HepG2 (cell line): Measurements from ENCODE around the gene TESPA1. TPM values are rescaled to one million over a fixed set of nuclear protein-coding genes. Genes with fewer than 3 reads are reported as not detected.

ENCODE experiments used
- ATAC-seq: fragments of 200-7000 bp; cut with Tn5 transposase; 3 replicates; pipeline ENCODE4 v1.9.1; 2020; ENCODE audit warnings: mild to moderate bottlenecking, moderate library complexity
- BruUV-seq: library from RNA; stranded (reverse); fragments of 400-500 nt; replicated peaks from 2 replicates; lab custom pipeline; 2021; lab: Mats Ljungman, UMichigan
- CTCF ChIA-PET: fragments of 300-600 bp; formaldehyde crosslinking; extraction: SDS; loops from one replicate; lab custom pipeline; 2021; ENCODE audit warnings: low total read pairs, inconsistent platforms, low intra/inter-chr PET ratio; lab: Yijun Ruan, JAX
- POLR2A ChIA-PET: fragments of 350-600 bp; sonication (Branson Sonifier 250); formaldehyde crosslinking; loops from one replicate; lab custom pipeline; 2020; ENCODE audit warnings: antibody characterized with exemption, inconsistent platforms; lab: Yijun Ruan, JAX
- DNase-seq: peaks from one replicate; pipeline ENCODE4 v3.0.0-alpha.2; 2015; ENCODE audit warnings: low spot score
- FAIRE-seq: peaks from 3 replicates; lab custom pipeline; 2011; peaks lifted over from hg19 to GRCh38; lab: Jason Lieb, UNC
- H2AFZ ChIP-seq: one replicate; pipeline ENCODE4 v1.6.1; 2011; ENCODE audit warnings: low read length, inconsistent platforms
- H3K27ac ChIP-seq: fragments of 300-600 bp; 3 replicates; pipeline ENCODE4 v1.8.0; 2011; ENCODE audit warnings: mixed run types, mild to moderate bottlenecking, mixed read lengths, low read length, inconsistent platforms; ENCODE audit not compliant: insufficient read depth; ENCODE audit errors: extremely low read length
- H3K27me3 ChIP-seq, 2 experiments: fragments of 200-600 bp in 1 of 2; 2 replicates in 1 of 2; 3 replicates in 1 of 2; pipeline versions ENCODE4 v1.6.0 to v1.8.0; 2011; ENCODE audit warnings: low read length in 2 of 2, mild to moderate bottlenecking in 2 of 2, moderate library complexity in 2 of 2, inconsistent platforms in 1 of 2; ENCODE audit not compliant: insufficient read depth in 2 of 2, control insufficient read depth in 1 of 2
- H3K36me3 ChIP-seq, 2 experiments: fragments of 200-600 bp in 1 of 2; replicated peaks in 1 of 2; 2 replicates in 1 of 2; 3 replicates in 1 of 2; pipeline versions ENCODE4 v1.5.1 to v1.8.0; 2011; ENCODE audit warnings: low read length in 2 of 2, inconsistent platforms in 1 of 2; ENCODE audit not compliant: insufficient read depth in 2 of 2, control insufficient read depth in 1 of 2
- H3K4me1 ChIP-seq: 2 replicates; pipeline ENCODE4 v1.5.1; 2012; ENCODE audit warnings: low read length, inconsistent platforms; ENCODE audit not compliant: insufficient read depth
- H3K4me2 ChIP-seq: 2 replicates; pipeline ENCODE4 v1.6.0; 2011; ENCODE audit warnings: low read depth, low read length, inconsistent platforms
- H3K4me3 ChIP-seq, 3 experiments: fragments of 200-600 bp in 1 of 3; sonication (generic), shearing (Covaris generic) in 1 of 3; replicated peaks in 1 of 3; 2 replicates each; pipeline ENCODE4 v1.5.1; 2011 to 2016; ENCODE audit warnings: low read length in 3 of 3, inconsistent platforms in 2 of 3, low read depth in 2 of 3, mild to moderate bottlenecking in 2 of 3, control low read depth in 1 of 3, mixed read lengths in 1 of 3; ENCODE audit not compliant: insufficient read depth in 1 of 3
- H3K79me2 ChIP-seq: one replicate; pipeline ENCODE4 v1.6.1; 2011; ENCODE audit warnings: low read length, inconsistent platforms; ENCODE audit not compliant: insufficient read depth
- H3K9ac ChIP-seq: 2 replicates; pipeline ENCODE4 v1.6.0; 2011; ENCODE audit warnings: mild to moderate bottlenecking, low read depth, low read length, inconsistent platforms; ENCODE audit not compliant: insufficient read depth
- H3K9me3 ChIP-seq: 2 replicates; pipeline ENCODE4 v1.5.1; 2012; ENCODE audit warnings: mild to moderate bottlenecking, low read length
- H4K20me1 ChIP-seq: 2 replicates; pipeline ENCODE4 v1.6.0; 2011; ENCODE audit warnings: inconsistent platforms, mild to moderate bottlenecking, low read length, moderate library complexity; ENCODE audit not compliant: insufficient read depth
- ATAD3A ChIP-seq: sonication (generic); formaldehyde crosslinking; IDR thresholded peaks from 2 replicates; pipeline ENCODE4 v1.4.0; 2020; ENCODE audit warnings: missing genetic modification reagents
- ATF7 ChIP-seq, 2 experiments: fragments of 450-650 bp in 1 of 2; sonication (generic) in 1 of 2; formaldehyde crosslinking in 1 of 2; IDR thresholded peaks; 2 replicates each; pipeline versions ENCODE4 v1.4.0 to v1.6.1; 2016 to 2020; ENCODE audit warnings: antibody characterized with exemption in 1 of 2, mild to moderate bottlenecking in 1 of 2, missing genetic modification reagents in 1 of 2
- CENPX ChIP-seq: sonication (generic); formaldehyde crosslinking; IDR thresholded peaks from 2 replicates; pipeline ENCODE4 v1.9.0; 2021; ENCODE audit warnings: mild to moderate bottlenecking, missing genetic modification reagents, moderate library complexity
- FOSL1 ChIP-seq: sonication (generic); formaldehyde crosslinking; IDR thresholded peaks from 2 replicates; pipeline ENCODE4 v1.9.0; 2021; ENCODE audit warnings: missing genetic modification reagents, borderline replicate concordance
- GABPB1 ChIP-seq: IDR thresholded peaks from 2 replicates; pipeline ENCODE4 v1.6.1; 2016; ENCODE audit warnings: mild to moderate bottlenecking, missing genetic modification reagents, moderate library complexity, missing compliant biosample characterization
- MAF1 ChIP-seq: sonication (generic); formaldehyde crosslinking; IDR thresholded peaks from 2 replicates; pipeline ENCODE4 v1.5.0; 2020; ENCODE audit warnings: missing genetic modification reagents, borderline replicate concordance
- POLR2A ChIP-seq, 2 experiments: IDR thresholded peaks; 2 replicates each; pipeline ENCODE4 v1.6.1; 2011; ENCODE audit warnings: low read depth in 2 of 2, low read length in 2 of 2, mild to moderate bottlenecking in 1 of 2, moderate library complexity in 1 of 2; ENCODE audit not compliant: insufficient read depth in 1 of 2
- PRMT3 ChIP-seq: sonication (generic); formaldehyde crosslinking; IDR thresholded peaks from 2 replicates; pipeline ENCODE4 v1.8.1; 2022; ENCODE audit warnings: low read depth, mild to moderate bottlenecking, moderate library complexity, missing genetic modification reagents, borderline replicate concordance
- SAP130 ChIP-seq: IDR thresholded peaks from 2 replicates; pipeline ENCODE4 v1.6.1; 2016; ENCODE audit warnings: low read depth
- ZNF782 ChIP-seq: sonication (generic); formaldehyde crosslinking; IDR thresholded peaks from 2 replicates; pipeline ENCODE4 v1.4.0; 2020; ENCODE audit warnings: missing genetic modification reagents, mild to moderate bottlenecking, borderline replicate concordance
- ZSCAN20 ChIP-seq: sonication (generic); formaldehyde crosslinking; IDR thresholded peaks from 2 replicates; pipeline ENCODE4 v1.4.0; 2020; ENCODE audit warnings: missing genetic modification reagents, mild to moderate bottlenecking, borderline replicate concordance
- WGBS: methylation state at CpG from one replicate; pipeline ENCODE4 v1.1.6; 2017; ENCODE audit warnings: low lambda C conversion rate; 5-methylcytosine and 5-hydroxymethylcytosine counted together
- in situ Hi-C: cut with HindIII; loops from 2 replicates; pipeline ENCODE4 v1.10.0; 2017; ENCODE audit warnings: low pct_unique_long_range_greater_than_20kb; ENCODE audit not compliant: extremely low pct_ligation_motif_present
- intact Hi-C: fragments of 100-400 bp; cut with micrococcal nuclease; formaldehyde crosslinking; loops from one replicate; pipeline ENCODE4 v1.10.0; 2022; ENCODE audit not compliant: unreplicated experiment
- polyA plus RNA-seq, 8 experiments: library from polyadenylated mRNA; depleted of rRNA in 3 of 8; stranded (reverse) in 7 of 8; unstranded in 1 of 8; fragments of >200 nt; fragmentation: Illumina TruSeq in 4 of 8; extraction: Trizol in 4 of 8; gene quantifications; 2 replicates each; pipeline versions ENCODE4 v1.2.1 to v1.2.3, GENCODE V29; 2011 to 2016; ENCODE audit warnings: low read depth in 4 of 8, missing spikeins in 1 of 8, mixed read lengths in 1 of 8; ENCODE audit not compliant: insufficient read depth in 1 of 8
- total RNA-seq, 5 experiments: library from RNA; depleted of rRNA; stranded (reverse); fragments of >200 nt; fragmentation: Illumina TruSeq; extraction: Trizol; gene quantifications; 2 replicates each; pipeline ENCODE4 v1.2.3, GENCODE V29; 2016; ENCODE audit warnings: low read depth in 1 of 5
- TF ChIP-seq, protein P1 (sequence below): sonication (generic); formaldehyde crosslinking; IDR thresholded peaks from 2 replicates; pipeline ENCODE4 v1.8.0; 2022; ENCODE audit warnings: low read depth, missing genetic modification reagents
- TF ChIP-seq, protein P2 (sequence below): sonication (generic); formaldehyde crosslinking; IDR thresholded peaks from 2 replicates; pipeline ENCODE4 v1.9.0; 2021; ENCODE audit warnings: missing genetic modification reagents, mild to moderate bottlenecking, borderline replicate concordance
- TF ChIP-seq, protein P3 (sequence below): sonication (generic); formaldehyde crosslinking; IDR thresholded peaks from 2 replicates; pipeline ENCODE4 v1.4.0; 2020; ENCODE audit warnings: missing genetic modification reagents
- TF ChIP-seq, protein P4 (sequence below): sonication (generic); formaldehyde crosslinking; IDR thresholded peaks from 2 replicates; pipeline ENCODE4 v1.5.1; 2020; ENCODE audit warnings: missing genetic modification reagents, mild to moderate bottlenecking, borderline replicate concordance

TESPA1 gene
- total and polyA plus RNA-seq, 2 of the 13 experiments (the other 11 are each of a cell fraction or from before 2014, with no cell fraction given), result not detected

DNA sequence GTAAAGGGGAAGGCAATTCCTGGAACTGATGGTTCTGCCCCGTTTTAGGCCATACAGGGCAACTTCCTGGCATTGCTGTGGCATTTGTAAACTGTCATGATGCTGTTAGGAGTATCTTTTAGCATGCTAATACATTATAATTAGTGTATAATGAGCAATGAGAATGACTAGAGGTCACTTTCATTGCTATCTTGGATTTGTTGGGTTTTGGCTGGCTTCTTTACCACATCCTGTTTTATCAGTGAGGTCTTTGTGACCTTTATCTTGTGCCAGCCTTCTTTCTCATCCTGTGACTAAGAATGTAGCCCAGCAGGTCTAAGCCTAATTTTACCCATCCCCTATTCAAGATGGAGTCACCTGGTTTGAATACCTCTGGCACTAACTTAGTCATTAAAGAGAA, 51.2 kb downstream of the TESPA1 start (continued):
- TF ChIP-seq, protein P1, sequence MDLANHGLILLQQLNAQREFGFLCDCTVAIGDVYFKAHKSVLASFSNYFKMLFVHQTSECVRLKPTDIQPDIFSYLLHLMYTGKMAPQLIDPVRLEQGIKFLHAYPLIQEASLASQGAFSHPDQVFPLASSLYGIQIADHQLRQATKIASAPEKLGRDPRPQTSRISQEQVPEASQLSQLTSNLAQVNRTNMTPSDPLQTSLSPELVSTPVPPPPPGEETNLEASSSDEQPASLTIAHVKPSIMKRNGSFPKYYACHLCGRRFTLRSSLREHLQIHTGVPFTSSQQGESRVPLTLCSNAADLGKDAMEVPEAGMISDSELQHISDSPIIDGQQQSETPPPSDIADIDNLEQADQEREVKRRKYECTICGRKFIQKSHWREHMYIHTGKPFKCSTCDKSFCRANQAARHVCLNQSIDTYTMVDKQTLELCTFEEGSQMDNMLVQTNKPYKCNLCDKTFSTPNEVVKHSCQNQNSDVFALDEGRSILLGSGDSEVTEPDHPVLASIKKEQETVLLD, result no peak

DNA sequence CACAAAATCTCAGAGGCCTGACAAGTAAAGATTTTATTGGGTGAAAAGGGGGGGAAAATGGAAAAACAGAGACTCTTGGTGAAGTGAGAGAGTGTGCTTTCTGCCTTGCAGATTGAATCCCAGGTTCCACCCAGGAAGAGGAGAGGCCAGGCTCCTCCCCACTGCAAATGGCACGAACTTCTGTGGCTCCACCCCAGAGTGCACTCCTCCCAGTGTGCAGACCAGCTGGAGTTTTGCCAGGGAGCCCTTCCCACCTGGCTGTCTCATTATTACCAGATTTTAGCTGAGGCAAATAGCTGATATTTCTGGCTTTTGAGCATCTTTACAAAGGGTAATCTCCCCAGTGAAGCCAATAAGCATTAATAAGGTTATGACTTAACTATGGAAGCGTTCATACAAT, 51.9 kb downstream of the TESPA1 start:
- no peak overlapping the region for H2AFZ ChIP-seq
- ATAC-seq (no peak), DNase-seq (no peak), FAIRE-seq (no peak)
- no peak overlapping the region for H3K4me3 ChIP-seq
- H3K4me2 ChIP-seq, result no peak overlapping the region
- H3K4me1 ChIP-seq, result no peaks in the 10 kb centered on the region
- no peak overlapping the region for H3K27ac ChIP-seq
- in situ Hi-C loops, result no loop called here
- H3K79me2 ChIP-seq, result no peaks in the 10 kb centered on the region
- H3K9me3 ChIP-seq, result peaks cover 9% of the 10 kb centered on the region
- H3K36me3 ChIP-seq, result no peaks in the 10 kb centered on the region
- BruUV-seq, result no TSS peak
- 0% methylated on average over 1 of the region's 2 CpGs for WGBS
- ChIA-PET POLR2A (no interaction called here), CTCF (no interaction called here)
- no peaks in the 10 kb centered on the region for H4K20me1 ChIP-seq
- H3K27me3 ChIP-seq, result no peaks in the 10 kb centered on the region
- no peak overlapping the region for H3K9ac ChIP-seq
- intact Hi-C loops, result no loop called here
- no peak for TF ChIP-seq POLR2A (IDR thresholded peaks at IDR 0.05; ENCODE audit: insufficient read depth in 1 of 2, low read depth in 2 of 2, low read length in 2 of 2)
- TF ChIP-seq, protein P2, sequence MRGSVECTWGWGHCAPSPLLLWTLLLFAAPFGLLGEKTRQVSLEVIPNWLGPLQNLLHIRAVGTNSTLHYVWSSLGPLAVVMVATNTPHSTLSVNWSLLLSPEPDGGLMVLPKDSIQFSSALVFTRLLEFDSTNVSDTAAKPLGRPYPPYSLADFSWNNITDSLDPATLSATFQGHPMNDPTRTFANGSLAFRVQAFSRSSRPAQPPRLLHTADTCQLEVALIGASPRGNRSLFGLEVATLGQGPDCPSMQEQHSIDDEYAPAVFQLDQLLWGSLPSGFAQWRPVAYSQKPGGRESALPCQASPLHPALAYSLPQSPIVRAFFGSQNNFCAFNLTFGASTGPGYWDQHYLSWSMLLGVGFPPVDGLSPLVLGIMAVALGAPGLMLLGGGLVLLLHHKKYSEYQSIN (CRISPR knock-in tag), result no peak
- TF ChIP-seq ZNF782, result no peak
- TF ChIP-seq, protein P3, sequence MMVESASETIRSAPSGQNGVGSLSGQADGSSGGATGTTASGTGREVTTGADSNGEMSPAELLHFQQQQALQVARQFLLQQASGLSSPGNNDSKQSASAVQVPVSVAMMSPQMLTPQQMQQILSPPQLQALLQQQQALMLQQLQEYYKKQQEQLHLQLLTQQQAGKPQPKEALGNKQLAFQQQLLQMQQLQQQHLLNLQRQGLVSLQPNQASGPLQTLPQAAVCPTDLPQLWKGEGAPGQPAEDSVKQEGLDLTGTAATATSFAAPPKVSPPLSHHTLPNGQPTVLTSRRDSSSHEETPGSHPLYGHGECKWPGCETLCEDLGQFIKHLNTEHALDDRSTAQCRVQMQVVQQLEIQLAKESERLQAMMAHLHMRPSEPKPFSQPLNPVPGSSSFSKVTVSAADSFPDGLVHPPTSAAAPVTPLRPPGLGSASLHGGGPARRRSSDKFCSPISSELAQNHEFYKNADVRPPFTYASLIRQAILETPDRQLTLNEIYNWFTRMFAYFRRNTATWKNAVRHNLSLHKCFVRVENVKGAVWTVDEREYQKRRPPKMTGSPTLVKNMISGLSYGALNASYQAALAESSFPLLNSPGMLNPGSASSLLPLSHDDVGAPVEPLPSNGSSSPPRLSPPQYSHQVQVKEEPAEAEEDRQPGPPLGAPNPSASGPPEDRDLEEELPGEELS (CRISPR knock-in tag), result no peak
- TF ChIP-seq ATF7 (IDR thresholded peaks at IDR 0.05), result no peak
- TF ChIP-seq ATF7 (CRISPR knock-in tag; IDR thresholded peaks at IDR 0.05), result no peak
- TF ChIP-seq FOSL1 (CRISPR knock-in tag), result no peak
- TF ChIP-seq MAF1 (CRISPR knock-in tag), result no peak
- TF ChIP-seq CENPX, result no peak
- no peak for TF ChIP-seq SAP130 (CRISPR knock-in tag)
- TF ChIP-seq PRMT3, result no peak
- TF ChIP-seq ATAD3A (CRISPR knock-in tag), result no peak
- TF ChIP-seq, protein P4, sequence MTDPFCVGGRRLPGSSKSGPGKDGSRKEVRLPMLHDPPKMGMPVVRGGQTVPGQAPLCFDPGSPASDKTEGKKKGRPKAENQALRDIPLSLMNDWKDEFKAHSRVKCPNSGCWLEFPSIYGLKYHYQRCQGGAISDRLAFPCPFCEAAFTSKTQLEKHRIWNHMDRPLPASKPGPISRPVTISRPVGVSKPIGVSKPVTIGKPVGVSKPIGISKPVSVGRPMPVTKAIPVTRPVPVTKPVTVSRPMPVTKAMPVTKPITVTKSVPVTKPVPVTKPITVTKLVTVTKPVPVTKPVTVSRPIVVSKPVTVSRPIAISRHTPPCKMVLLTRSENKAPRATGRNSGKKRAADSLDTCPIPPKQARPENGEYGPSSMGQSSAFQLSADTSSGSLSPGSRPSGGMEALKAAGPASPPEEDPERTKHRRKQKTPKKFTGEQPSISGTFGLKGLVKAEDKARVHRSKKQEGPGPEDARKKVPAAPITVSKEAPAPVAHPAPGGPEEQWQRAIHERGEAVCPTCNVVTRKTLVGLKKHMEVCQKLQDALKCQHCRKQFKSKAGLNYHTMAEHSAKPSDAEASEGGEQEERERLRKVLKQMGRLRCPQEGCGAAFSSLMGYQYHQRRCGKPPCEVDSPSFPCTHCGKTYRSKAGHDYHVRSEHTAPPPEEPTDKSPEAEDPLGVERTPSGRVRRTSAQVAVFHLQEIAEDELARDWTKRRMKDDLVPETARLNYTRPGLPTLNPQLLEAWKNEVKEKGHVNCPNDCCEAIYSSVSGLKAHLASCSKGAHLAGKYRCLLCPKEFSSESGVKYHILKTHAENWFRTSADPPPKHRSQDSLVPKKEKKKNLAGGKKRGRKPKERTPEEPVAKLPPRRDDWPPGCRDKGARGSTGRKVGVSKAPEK (CRISPR knock-in tag), result no peak
- no peak for TF ChIP-seq GABPB1
- no peak for TF ChIP-seq ZSCAN20 (CRISPR knock-in tag)
